B cell (primary cell): Measurements from ENCODE around the gene KLHL35. TPM values are rescaled to one million over a fixed set of nuclear protein-coding genes. Genes with fewer than 3 reads are reported as not detected.

Experiments used
- ATAC-seq: fragments of 200-7000 bp; cut with Tn5 transposase; one replicate; pipeline ENCODE4 v1.10.0; 2021; ENCODE audit warnings: low read depth, mild to moderate bottlenecking, moderate number of reproducible peaks, moderate library complexity
- CTCF ChIA-PET: fragments of 350-600 bp; sonication (Branson Sonifier 250); formaldehyde crosslinking; loops from one replicate; lab custom pipeline; 2021; ENCODE audit warnings: antibody characterized with exemption, inconsistent platforms; lab: Charles Lee
- POLR2A ChIA-PET: fragments of 350-600 bp; sonication (Branson Sonifier 250); formaldehyde crosslinking; loops from one replicate; lab custom pipeline; 2021; ENCODE audit warnings: antibody characterized with exemption; lab: Charles Lee
- DNase-seq: peaks from one replicate; pipeline ENCODE4 v3.0.0; 2013
- H2AFZ ChIP-seq: 2 replicates; pipeline ENCODE4 v1.6.1; 2012; ENCODE audit warnings: mild to moderate bottlenecking, low read depth, low read length; ENCODE audit not compliant: insufficient read depth, poor library complexity, severe bottlenecking
- H3K27ac ChIP-seq, 2 donors: 1 replicate in 1 of 2; 2 replicates in 1 of 2; pipeline ENCODE4 v1.5.1; 2012 to 2013; ENCODE audit warnings: low read length in 2 of 2, mild to moderate bottlenecking in 2 of 2, moderate library complexity in 1 of 2
- H3K27me3 ChIP-seq, 4 experiments: fragments of 200-600 bp in 1 of 4; sonication (generic) in 1 of 4; replicated peaks in 1 of 4; 1 replicate in 2 of 4; 2 replicates in 2 of 4; pipeline versions ENCODE4 v1.6.1 to v1.7.0; 2013 to 2016; ENCODE audit warnings: low read length in 3 of 4, mild to moderate bottlenecking in 2 of 4, mixed read lengths in 1 of 4, moderate library complexity in 1 of 4; ENCODE audit not compliant: insufficient read depth in 4 of 4, control insufficient read depth in 3 of 4; ENCODE audit errors: control extremely low read depth in 1 of 4
- H3K36me3 ChIP-seq, 2 experiments: replicated peaks in 1 of 2; 1 replicate in 1 of 2; 2 replicates in 1 of 2; pipeline versions ENCODE4 v1.6.1 to v1.7.1; 2013; ENCODE audit warnings: low read length in 1 of 2; ENCODE audit not compliant: insufficient read depth in 2 of 2, control insufficient read depth in 1 of 2; ENCODE audit errors: control extremely low read depth in 1 of 2, extremely low read depth in 1 of 2
- H3K4me1 ChIP-seq, 2 donors: fragments of 200-600 bp in 1 of 2; sonication (generic) in 1 of 2; 1 replicate in 1 of 2; 2 replicates in 1 of 2; pipeline versions ENCODE4 v1.5.1 to v1.6.1; 2013 to 2017; ENCODE audit warnings: low read length in 2 of 2; ENCODE audit not compliant: control insufficient read depth in 2 of 2, insufficient read depth in 2 of 2
- H3K4me2 ChIP-seq: replicated peaks from 2 replicates; pipeline ENCODE3; 2012; ENCODE audit warnings: mild to moderate bottlenecking, low read depth, low read length; ENCODE audit not compliant: poor library complexity, severe bottlenecking
- H3K4me3 ChIP-seq, 5 experiments: fragments of 200-600 bp in 1 of 5; sonication (generic) in 1 of 5; 1 replicate in 3 of 5; 2 replicates in 2 of 5; pipeline versions ENCODE4 v1.5.1 to v1.7.0; 2011 to 2016; ENCODE audit warnings: low read length in 4 of 5, mild to moderate bottlenecking in 4 of 5, low read depth in 2 of 5, control low read depth in 1 of 5, moderate library complexity in 1 of 5; ENCODE audit not compliant: insufficient read depth in 1 of 5; ENCODE audit errors: control extremely low read depth in 1 of 5, extremely low read depth in 1 of 5
- H3K79me2 ChIP-seq: fragments of 200-600 bp; sonication (generic); one replicate; pipeline ENCODE4 v1.6.0; 2016; ENCODE audit warnings: low read length; ENCODE audit not compliant: control insufficient read depth, insufficient read depth
- H3K9ac ChIP-seq: fragments of 200-600 bp; sonication (generic); 2 replicates; pipeline ENCODE4 v1.6.1; 2017; ENCODE audit warnings: mild to moderate bottlenecking, low read length, moderate library complexity
- H3K9me3 ChIP-seq, 3 donors: one replicate each; pipeline versions ENCODE4 v1.6.1 to v1.7.1; 2013; ENCODE audit warnings: low read length in 2 of 3; ENCODE audit not compliant: control insufficient read depth in 2 of 3, insufficient read depth in 1 of 3; ENCODE audit errors: control extremely low read depth in 1 of 3
- H4K20me1 ChIP-seq: 2 replicates; pipeline ENCODE4 v1.6.0; 2012; ENCODE audit warnings: mild to moderate bottlenecking, low read length; ENCODE audit not compliant: insufficient read depth, control insufficient read depth, poor library complexity, severe bottlenecking
- H3K27ac Mint-ChIP-seq: one replicate; pipeline ENCODE4 v1.8.0; 2021; ENCODE audit warnings: mixed read lengths
- H3K27me3 Mint-ChIP-seq: one replicate; pipeline ENCODE4 v1.8.0; 2021; ENCODE audit warnings: mixed read lengths
- H3K4me1 Mint-ChIP-seq: one replicate; pipeline ENCODE4 v1.8.0; 2021; ENCODE audit warnings: mixed read lengths
- H3K4me3 Mint-ChIP-seq: one replicate; pipeline ENCODE4 v1.8.0; 2021; ENCODE audit warnings: mixed read lengths
- H3K9me3 Mint-ChIP-seq: one replicate; pipeline ENCODE4 v1.8.0; 2022; ENCODE audit warnings: mixed read lengths; ENCODE audit not compliant: insufficient read depth
- CTCF ChIP-seq: fragments of 200-600 bp; IDR thresholded peaks from one replicate; pipeline ENCODE4 v1.8.0; 2022; ENCODE audit warnings: antibody characterized with exemption, mild to moderate bottlenecking
- EZH2 ChIP-seq: IDR thresholded peaks from 2 replicates; pipeline ENCODE4 v1.6.1; 2012; ENCODE audit warnings: borderline replicate concordance, low read depth, mild to moderate bottlenecking, moderate library complexity, low read length; ENCODE audit not compliant: insufficient read depth, poor library complexity, severe bottlenecking
- WGBS: methylation state at CpG from one replicate; pipeline ENCODE4 v1.1.5; 2013; ENCODE audit warnings: missing lambda C conversion rate; ENCODE audit not compliant: insufficient coverage; 5-methylcytosine and 5-hydroxymethylcytosine counted together
- intact Hi-C: fragments of 100-400 bp; cut with micrococcal nuclease; formaldehyde crosslinking; loops from one replicate; pipeline ENCODE4 v1.10.0; 2022
- polyA plus RNA-seq: library from polyadenylated mRNA; depleted of rRNA; stranded (reverse); fragments of >200 nt; gene quantifications from 2 replicates; pipeline ENCODE4 v1.2.3, GENCODE V29; 2012
- total RNA-seq, 2 donors: library from RNA; stranded (reverse); fragments of 120-200 nt in 1 of 2; gene quantifications; 1 replicate in 1 of 2; 2 replicates in 1 of 2; pipeline versions ENCODE4 v1.2.3 to v1.2.4, GENCODE V29; 2013 to 2022

KLHL35 gene
- total and polyA plus RNA-seq, 2 donors (not counting 1 experiment from before 2014, with no cell fraction given): 0.55 to 0.59 TPM

GRCh38 chr11:75431533-75432525, 1.2 kb downstream of the KLHL35 start:
- intact Hi-C loops: loop anchor here (2.0 kb wide), 1 partner anchor 31 kb away; no protein-coding TSS in a partner anchor
- Mint-ChIP-seq H3K27ac (no peak overlapping the region), H3K4me3 (peak overlapping the region; percentile 85), H3K9me3 (no peaks in the 10 kb centered on the region), H3K4me1 (peaks cover 26% of the 10 kb centered on the region), H3K27me3 (peaks cover 48% of the 10 kb centered on the region)
- no peak overlapping the region for H3K27ac ChIP-seq
- no peak overlapping the region for H3K9ac ChIP-seq
- no peak overlapping the region for H2AFZ ChIP-seq
- 49% methylated on average over 9 of the region's 16 CpGs for WGBS
- ATAC-seq (no peak), DNase-seq (no peak)
- no peaks in the 10 kb centered on the region for H4K20me1 ChIP-seq
- H3K9me3 ChIP-seq: peaks cover 0 to 11% (median 0%) of the 10 kb centered on the region in 3 donors
- H3K36me3 ChIP-seq: no peaks in the 10 kb centered on the region
- ChIA-PET POLR2A (no interaction called here), CTCF (interaction anchor here (1.2 to 1.6 kb wide), 3 partner anchors 18 to 100 kb away, joined by 3 to 5 read pairs (median 4); no protein-coding TSS in a partner anchor)
- peaks cover 22 to 28% of the 10 kb centered on the region in 2 donors for H3K4me1 ChIP-seq
- no peak overlapping the region for H3K4me3 ChIP-seq
- no peaks in the 10 kb centered on the region for H3K79me2 ChIP-seq
- no peak overlapping the region for H3K4me2 ChIP-seq
- TF ChIP-seq EZH2: no peak
- TF ChIP-seq CTCF: no peak
- peaks cover 0 to 67% (median 28%) of the 10 kb centered on the region in 4 experiments for H3K27me3 ChIP-seq
